NCI-H82 treated with DMSO at 0.1 percent for 48 hours (cell line): ENCODE results near the gene PRMT1.
"Not testable (repeated sequence)": the region's sequence is repeated elsewhere in the genome, so short reads cannot be mapped to it uniquely, and the experiment has no call there.

Source experiments
- DNase-seq: peaks from one replicate; lab custom pipeline; 2025; ENCODE audit not compliant: unreplicated experiment; lab: John Stamatoyannopoulos, UW

Gene PRMT1

DNA sequence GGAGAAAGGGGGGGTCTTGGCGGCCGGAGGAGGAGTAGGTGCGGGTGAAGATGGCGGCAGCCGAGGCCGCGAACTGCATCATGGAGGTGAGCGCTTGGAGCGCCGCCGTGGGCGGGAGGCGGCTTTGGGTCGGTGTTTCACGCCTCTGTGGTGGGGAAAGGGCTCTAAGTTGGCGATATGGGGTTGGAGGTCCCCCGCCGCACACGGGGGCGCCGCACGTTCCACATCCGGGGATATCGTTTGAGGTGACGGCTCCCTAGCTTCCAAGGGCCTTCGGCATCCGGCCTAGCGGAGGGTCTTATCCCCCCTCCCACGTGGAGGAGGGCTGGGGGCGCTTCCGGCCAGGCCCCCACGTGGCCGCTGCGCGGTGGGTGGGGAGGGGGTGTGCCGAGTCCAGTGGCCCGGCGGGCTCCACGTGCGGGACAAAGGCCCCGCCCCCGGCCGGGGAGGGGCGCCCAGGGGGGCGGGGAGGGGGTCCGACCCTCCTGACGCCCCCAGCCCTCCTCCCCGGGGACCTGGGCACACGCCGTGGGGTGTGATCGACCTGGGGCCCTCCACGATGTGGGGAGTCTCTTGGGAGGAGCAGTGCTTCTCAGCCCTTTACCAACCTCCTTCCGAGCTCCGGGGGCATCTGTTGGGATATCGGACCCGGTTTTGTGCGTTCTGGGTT, at the start of gene PRMT1:
PRMT1 (plus strand) TSS at position 41 of the 670 bp plus-strand sequence; CDS start at position 51, 10 bp downstream.
- DNase-seq, result no peak

DNA sequence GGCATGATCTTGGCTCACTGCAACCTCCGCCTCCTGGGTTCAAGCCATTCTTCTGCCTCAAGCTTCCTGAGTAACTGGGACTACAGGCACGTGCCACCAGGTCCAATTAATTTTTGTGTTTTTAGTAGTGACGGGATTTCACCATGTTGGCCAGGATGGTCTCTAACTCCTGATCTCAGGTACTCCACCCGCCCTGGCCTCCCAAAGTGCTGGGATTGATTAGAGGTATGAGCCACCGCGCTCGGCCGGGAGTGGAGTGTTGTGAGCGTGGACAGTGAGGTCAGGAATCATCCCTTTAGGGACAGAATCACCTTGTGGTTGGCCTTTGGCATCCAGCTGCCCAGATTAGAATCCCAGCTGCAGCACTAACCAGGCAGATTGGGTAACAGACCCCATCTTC, 47.4 kb upstream of the PRMT1 start:
- DNase-seq, result no peak

- no peak for DNase-seq
Measured at GRCh38 chr19:49631014-49631588, 46.0 kb upstream of the PRMT1 start.

DNA sequence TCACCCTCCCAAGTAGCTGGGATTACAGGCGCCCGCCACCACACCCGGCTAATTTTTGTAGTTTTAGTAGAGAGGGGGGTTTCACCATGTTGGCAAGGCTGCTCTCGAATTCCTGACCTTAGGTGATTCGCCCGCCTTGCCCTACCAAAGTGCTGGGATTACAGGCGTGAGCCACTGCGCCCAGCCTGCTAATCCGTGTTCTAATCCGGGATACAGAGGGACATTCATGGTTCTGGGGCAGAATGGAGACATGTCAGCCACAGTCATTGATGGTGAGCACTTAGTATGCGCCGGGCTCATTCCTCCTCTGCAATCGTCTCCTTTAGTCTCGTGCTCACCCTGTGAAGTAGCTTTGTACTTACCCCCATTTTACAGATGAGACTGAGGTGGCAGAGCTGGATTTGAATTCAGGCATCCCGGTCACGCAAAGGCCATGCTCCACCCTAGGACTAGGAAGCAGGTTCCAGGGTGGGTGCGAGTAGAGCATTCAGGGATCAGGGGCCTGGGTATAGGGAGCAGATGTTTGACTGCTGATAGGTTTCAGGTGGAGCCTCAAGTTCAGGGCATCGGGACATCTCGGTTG, 45.4 kb upstream of the PRMT1 start:
- no peak for DNase-seq

GRCh38 chr19:49632576-49632975, 44.5 kb upstream of the PRMT1 start:
- DNase-seq, result no peak

DNA sequence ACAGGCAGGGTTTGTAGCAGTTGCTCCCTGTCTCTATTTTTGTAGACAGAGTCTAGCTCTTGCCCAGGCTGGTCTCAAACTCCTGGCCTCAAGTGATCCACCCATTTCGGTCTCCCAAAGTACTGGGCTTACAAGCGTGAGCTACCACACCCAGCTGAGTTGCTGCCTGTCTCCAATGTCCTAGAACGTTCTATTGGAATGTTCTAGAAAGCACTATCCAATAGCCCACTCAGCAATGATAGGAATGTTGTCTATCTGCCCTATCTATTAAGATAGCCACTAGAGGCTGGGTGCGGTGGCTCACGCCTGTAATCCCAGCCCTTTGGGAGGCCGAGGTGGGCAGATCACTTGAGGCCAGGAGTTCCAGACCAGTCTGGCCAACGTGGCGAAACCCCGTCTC, 43.8 kb upstream of the PRMT1 start:
- not testable (repeated sequence) for DNase-seq

DNA sequence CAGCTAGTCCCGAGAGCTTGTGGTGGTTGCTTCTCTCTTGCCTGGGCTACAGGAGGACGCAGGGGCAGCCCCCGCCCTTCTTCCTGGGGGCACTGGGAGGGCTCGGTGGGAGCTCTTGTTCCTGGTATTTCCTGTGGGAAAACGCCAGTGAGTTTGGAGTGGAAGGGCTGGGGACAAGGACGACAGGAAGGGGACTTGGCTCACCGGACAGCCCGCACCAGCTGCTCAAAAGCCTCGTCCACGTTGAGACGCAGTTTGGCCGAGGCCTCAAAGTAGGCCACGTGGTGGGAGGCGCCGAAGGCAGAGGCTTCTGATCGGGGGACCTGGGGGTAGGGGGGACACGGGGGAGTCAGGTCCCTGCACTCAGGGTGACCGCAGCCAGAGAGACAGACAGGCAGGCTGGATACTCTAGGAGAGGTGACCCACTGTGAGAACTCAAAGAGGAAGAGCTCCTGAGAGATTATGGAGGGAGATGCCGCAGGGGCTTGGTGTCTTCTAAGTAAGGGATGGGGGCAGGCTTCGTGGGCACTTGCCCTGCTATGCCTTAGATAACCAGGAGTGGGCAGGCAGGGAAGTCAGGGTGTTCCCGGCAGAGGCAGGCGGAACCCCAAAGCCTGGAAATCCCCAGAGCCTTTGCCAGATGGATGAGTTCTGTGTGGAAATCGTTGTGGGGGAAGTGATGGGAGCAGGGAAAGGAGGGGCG, 41.4 kb upstream of the PRMT1 start:
- no peak for DNase-seq

- DNase-seq, result no peak
Measured at GRCh38 chr19:49636233-49636932, 40.7 kb upstream of the PRMT1 start.

DNA sequence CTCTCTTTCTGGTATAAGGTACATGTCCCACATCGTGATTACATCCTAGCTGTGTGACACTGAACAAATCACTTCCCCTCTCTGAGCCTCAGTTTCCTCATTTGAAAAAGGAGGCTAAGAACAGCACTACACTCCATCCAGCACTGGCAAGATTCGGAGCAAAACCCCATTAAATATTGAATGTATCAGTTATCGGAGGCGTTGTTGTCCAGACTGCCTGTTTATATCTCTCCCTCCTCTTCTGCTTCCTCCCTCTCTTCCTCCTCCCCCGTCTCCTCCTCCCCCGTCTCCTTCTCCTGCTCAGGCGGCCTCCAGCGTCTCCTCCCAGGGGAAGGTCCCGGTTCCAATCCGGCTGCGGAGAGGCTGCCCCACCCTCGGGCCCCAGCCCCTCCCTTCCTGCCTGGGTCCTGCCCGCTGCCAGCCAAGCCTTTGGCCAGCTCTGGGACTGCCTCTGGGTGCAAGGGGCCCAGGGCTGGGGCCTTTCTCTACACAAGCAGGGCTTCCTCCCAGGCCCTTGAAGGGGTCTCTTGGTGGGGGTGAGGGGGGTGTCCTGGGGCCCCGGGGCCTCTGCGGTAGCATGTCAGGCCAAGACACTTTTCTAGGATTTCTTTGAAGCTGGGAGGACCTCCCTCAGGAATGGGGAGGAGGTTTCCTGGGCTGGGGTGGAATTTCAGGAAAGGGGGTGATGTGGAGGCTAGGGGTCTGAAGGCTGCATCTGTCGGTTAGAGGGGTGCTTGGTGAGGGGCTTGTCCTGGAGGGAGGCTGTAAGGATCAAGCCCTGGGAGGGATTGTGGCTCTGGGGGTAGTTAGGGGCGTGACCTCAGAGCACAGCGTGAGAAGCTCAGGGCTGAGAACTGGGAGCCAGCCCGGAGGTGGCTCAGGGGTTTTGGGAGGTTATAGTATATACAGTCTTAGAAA, 39.0 kb upstream of the PRMT1 start:
- DNase-seq, result peak; percentile 10

- no peak for DNase-seq
Measured at GRCh38 chr19:49639401-49640112, 37.5 kb upstream of the PRMT1 start.

DNA sequence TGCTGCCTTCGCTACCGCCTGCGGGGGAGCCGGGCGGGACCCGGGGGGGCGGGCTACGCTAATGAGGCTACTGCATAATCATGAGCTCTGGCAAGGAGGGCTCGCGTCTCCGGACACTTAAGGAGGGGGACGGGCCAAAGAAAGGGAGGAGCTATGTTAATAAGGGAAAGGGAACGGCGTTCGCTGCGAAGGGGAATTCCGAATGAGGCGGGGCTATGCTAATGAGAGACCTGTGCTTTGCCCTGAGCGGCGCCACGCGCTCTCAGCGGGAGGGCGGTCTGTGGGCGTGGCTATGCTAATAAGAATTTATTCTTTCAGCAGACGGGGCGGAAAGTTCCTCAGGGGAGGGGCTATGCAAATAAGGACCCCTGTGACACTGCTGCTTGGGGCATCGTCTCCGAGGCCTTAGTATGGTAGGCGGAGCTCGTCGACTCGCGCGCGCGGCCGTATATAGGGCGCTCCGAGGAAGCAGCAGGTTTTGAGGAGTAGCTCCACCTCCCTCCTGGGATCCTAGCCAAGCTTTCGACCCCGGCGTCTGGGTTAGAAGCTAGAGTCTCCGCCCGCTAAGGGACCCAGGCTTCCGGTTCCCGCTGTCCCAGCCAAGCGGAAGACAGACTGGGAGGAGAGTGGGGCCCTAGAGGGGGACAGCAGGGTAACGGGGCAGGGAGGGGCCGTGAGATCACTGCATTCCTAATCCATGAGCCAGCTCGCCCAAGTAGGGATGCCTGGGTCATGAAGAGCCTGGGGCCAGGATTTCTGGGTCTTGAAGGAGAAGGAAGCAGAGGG, 36.8 kb upstream of the PRMT1 start, which contains the start of gene RRAS:
RRAS (minus strand) TSS at position 31 of the 786 bp plus-strand sequence. CDS start 45 bp downstream, outside the sequence.
- peak; percentile 100 for DNase-seq

- peak; percentile 97 for DNase-seq
Measured at GRCh38 chr19:49641688-49642491, 35.2 kb upstream of the PRMT1 start, which contains the start of gene SCAF1. TSS of gene SCAF1 (plus strand) at chr19:49642209. CDS start at chr19:49645027, 2,818 bp downstream.

DNA sequence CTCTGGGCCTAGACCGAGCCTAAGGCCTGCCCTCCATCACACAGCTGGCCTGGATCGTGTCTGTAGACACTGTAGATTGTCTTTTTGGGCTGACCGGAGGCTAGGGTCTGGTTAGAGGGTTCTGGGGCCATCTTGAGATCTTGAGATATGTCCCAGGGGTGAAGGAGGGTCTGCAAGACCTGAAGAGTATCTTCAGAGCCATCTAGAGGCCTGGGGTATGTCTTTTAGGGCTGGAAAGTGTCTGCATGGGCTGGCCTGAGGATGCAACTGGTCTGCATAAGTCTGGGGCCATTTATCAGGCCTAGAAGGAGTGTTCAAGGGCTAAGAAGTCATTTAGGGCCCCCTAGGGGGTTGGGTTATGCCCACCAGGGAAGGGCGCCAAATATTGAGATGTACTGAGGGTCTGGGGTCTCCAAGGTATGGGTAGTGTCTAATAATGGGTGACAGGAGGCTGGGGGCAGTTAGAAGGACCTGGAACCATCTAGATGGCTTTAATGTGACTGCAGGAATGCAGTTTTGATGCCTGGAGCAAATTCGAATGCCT, 34.5 kb upstream of the PRMT1 start:
- DNase-seq, result no peak

DNA sequence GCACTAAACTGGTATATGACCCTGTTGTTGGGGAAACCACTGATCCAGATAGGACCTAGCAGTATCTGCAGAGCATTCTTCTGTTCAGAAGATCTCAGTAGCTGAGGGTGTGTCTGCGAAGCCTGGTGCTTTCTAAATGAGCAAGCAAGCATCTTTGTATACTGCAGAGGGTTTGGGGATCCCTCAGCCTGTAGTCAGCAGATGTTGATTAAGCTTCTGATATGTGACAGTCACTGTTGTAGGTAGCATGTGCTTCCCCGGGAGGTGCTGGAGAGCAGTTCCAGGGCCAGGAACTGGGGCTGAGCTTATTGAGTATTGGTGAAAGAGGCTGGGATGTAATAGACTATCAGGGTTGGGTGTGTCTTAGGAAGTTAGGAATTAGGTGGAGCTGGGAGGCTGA, 33.6 kb upstream of the PRMT1 start:
- no peak for DNase-seq

- DNase-seq, result no peak
Measured at GRCh38 chr19:49645592-49645991, 31.5 kb upstream of the PRMT1 start.

GRCh38 chr19:49645995-49646394, 31.1 kb upstream of the PRMT1 start:
- no peak for DNase-seq

DNA sequence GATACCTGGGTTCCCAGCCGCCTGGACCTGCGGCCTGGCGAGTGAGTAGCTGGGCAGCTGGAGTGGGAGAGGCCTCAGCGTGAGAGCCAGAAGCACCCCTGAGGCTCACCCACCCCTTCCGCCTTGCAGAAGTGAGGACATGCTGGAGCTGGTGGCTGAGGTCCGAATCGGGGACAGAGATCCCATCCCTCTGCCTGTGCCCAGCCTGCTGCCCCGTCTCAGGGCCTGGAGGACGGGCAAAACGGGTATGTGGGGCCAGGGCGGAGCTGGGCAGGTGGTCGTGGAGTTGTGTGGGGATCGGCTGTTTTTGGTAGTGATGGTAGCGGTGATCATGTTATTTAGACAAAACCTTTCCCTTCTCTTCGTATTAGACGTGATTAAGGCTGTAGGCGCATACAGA, 30.5 kb upstream of the PRMT1 start:
- no peak for DNase-seq
